Limb (tissue), 2 donors: Measurements from ENCODE around the gene NKTR.

Source experiments
- DNase-seq, 2 donors: peaks; one replicate each; pipeline ENCODE4 v3.0.0-alpha.2; 2016; ENCODE audit errors: extremely low spot score in 2 of 2

The NKTR gene

GRCh38 chr3:42662037-42662812 lies 61.7 kb downstream of the NKTR start:
- DNase-seq = no peak

- DNase-seq = no peak
These were observed 62.5 kb downstream of the NKTR start for GRCh38 chr3:42662813-42663535.

- DNase-seq = no peak
These were observed 63.3 kb downstream of the NKTR start for GRCh38 chr3:42663581-42664437.

DNA sequence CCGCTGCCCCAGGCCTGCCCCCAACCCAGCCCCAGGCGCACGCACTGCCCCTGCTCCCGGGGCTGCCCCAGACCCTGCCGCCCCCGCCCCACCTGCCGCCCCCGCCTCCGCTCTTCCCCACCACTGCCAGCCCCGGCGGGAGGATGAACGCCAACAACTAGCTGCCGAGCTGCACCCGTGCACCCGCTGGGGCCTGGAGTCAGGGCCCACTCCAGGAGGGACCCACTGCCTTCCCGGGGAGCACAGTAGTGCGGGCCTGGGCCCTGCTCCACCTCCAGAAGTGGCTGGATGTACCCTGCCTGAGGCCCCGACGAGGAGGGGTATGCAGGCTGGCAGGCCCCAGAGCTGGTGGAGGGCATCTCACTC lies 63.9 kb downstream of the NKTR start:
- DNase-seq = no peak

DNA sequence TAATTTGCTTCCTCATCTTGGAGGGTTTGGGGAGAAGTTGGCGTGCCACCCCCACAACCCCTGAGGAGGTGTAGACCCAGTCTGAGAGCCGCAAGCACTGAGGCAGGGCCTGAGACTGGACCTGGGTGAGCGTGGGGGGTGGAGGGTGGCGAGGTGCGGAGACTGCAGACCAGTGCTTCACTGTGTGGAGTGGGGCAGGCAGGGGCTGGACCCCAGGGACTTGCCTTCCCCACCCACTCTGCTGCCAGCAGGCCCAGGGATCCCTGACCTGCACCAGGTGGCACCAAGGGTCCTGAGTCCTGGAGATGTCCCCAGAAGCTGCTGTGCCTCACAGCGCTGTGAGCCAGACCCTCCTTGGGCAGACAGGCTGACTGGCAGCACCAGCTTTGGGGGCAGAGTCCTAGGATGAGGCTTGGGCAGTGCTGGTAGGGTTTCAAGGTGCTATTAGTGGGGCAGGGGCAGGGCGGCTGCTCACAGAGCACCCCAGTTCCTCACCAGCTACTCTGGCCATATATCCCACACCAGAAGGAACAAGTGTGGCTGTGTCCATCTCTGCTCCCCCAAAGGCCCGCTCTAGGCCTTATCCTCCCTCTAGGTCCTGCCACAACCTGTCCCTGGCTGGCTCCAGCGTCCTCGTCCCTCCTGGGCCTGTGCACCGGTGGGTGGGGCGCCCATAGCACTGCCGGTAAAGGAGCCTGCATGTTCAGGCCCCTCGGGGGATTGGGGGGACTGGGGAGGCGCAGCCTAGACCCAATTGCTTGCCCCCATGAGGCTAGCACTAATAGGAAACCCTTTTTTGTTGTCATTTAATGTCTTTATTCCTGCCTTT lies 64.8 kb downstream of the NKTR start:
- DNase-seq = no peak

DNA sequence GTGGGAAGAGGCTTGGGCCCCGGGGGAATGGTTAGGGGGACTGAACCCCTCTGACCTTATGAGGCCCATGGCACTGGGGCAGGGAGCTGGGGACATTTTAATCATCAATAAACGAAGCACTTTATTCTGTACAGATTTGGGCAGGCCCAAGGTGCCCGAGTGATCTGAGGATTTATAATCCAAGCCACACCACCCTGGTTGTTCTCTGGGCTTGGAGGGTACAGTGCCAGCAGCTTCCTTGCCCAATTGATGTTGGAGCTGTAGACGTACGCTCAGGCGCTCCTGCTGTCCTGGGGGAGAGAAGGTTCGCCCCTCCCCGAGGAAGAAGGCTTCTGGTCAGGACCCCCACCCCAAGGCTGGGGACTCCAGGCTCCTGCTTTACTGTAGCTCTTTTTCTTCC lies 65.5 kb downstream of the NKTR start:
- no peak for DNase-seq

GRCh38 chr3:42666577-42666998 lies 66.1 kb downstream of the NKTR start:
- DNase-seq = no peak

- DNase-seq = no peak
These were observed 66.6 kb downstream of the NKTR start for GRCh38 chr3:42667096-42667522.

GRCh38 chr3:42667523-42668412 lies 67.3 kb downstream of the NKTR start:
- no peak for DNase-seq

- DNase-seq = no peak
These were observed 67.9 kb downstream of the NKTR start for GRCh38 chr3:42668413-42668760.

GRCh38 chr3:42668793-42669217 lies 68.3 kb downstream of the NKTR start:
- DNase-seq = no peak

- no peak for DNase-seq
These were observed 69.6 kb downstream of the NKTR start for GRCh38 chr3:42670051-42670576.

DNA sequence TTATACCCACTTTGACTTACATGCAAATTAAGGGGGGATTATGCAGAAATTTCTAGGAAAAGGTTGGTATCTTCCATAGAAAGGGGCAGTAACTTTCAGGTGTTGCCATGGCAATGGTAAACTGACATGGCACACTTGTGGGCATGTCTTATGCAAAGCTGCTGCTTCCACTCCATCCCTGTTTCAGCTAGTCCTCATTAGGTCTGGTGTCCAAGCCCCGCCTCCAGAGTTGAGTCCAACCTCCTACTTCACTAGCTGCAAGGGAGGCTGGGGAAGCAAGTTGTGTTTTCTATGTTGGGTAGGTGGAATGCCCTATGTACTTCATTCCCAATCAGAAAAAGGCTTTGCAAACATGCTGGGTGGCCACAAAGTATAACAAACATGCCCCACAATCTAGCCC lies 70.2 kb downstream of the NKTR start:
- peak in 1 of 2 donors; percentile 6 for DNase-seq

GRCh38 chr3:42672515-42672914 lies 72.0 kb downstream of the NKTR start:
- DNase-seq = no peak

- DNase-seq = peak in 1 of 2 donors; percentile 9
These were observed 72.6 kb downstream of the NKTR start for GRCh38 chr3:42673082-42673481.

- DNase-seq = no peak
These were observed 73.7 kb downstream of the NKTR start for GRCh38 chr3:42674146-42674545.

DNA sequence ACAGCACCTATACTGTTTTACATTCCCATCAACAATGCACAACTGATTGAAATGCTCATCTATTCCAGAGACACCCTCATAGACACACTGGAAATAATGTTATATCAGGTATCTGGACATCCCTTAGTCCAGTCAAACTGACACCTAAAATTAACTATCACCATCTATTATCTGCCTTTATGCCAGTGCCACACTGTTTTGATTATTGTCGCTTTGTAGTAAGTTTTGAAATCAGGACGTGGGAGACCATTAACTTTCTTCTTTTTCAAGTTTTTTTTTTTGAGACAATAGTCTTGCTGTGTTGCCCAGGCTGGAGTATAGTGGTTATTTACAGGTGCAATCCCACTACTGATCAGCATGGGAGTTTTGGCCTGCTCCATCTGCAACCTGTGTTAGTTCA lies 75.4 kb downstream of the NKTR start:
- no peak for DNase-seq

DNA sequence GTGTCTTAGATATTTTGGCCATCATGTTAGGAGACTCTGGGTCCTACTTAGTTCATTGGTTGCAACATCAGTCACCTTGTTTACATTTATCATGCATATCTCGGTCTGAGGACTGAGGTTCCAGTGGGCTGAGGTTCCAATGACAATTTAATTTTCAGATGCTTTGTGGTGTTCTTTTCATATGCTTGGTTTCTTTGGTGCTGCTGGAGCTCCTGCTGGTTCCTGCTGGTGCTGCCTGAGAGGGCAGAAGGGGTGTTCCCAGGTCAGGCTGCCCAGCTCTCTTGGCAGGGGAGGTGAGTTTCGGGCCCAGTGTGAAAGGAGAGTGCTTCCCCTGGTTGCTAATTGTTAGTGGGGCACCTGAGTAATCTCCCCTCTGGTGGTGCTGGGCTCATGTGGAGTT lies 78.0 kb downstream of the NKTR start:
- DNase-seq = peak in 1 of 2 donors; percentile 7

DNA sequence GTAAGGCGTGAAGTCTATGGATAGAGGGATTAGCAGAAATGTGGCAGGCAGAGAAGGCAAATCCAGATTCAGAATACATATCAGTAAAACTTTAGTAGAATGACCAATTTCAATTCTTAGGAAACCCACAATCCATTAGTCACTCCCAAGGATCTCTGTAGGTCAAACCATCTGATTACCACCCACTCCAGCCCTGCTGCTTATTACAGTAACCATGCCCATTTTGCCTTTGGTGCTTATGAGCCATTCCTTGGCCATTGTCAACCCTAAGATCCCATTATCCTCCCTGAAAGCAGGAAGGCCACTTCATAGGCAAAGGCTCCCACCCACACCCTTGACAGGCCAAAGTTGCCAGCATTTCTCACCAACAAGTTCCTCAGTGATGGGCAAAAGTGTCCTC lies 79.8 kb downstream of the NKTR start:
- DNase-seq = no peak

DNA sequence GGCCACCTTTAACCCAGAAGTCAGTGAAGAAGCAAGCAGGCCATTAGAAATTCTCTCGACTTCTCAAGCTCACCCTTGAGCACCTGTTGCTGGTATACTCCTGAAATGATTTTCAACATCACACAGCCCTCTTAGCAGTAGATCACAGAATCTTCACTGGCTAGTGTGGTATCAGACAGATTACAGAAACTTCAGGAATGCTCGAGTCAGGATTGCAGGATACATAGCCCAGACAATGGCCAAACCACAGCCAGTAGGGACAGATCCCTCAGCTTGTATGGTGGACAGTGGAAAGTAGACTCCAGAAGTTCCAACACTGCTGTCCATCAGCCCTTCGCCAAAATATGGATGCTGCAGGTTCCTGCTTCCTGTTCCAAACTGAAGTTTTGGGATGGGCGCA lies 80.3 kb downstream of the NKTR start:
- DNase-seq = peak in 1 of 2 donors; percentile 6
